Vagina (tissue), 2 donors: Measurements from ENCODE around the gene RASA3. TPM values are rescaled to one million over a fixed set of nuclear protein-coding genes. Genes with fewer than 3 reads are reported as not detected.

Experiments
- DNase-seq, 2 donors: peaks; one replicate each; pipeline ENCODE4 v3.0.0-alpha.2; 2017; ENCODE audit errors: extremely low spot score in 2 of 2
- H3K27ac ChIP-seq: fragments of 200-600 bp; sonication (generic); one replicate; pipeline ENCODE4 v1.5.1; 2019
- H3K27me3 ChIP-seq: fragments of 200-600 bp; sonication (generic); one replicate; pipeline ENCODE4 v1.5.1; 2019
- H3K36me3 ChIP-seq, 2 donors: fragments of 200-600 bp; sonication (generic); one replicate each; pipeline ENCODE4 v1.5.1; 2017 to 2019
- H3K4me1 ChIP-seq: fragments of 200-600 bp; sonication (generic); one replicate; pipeline ENCODE4 v1.5.1; 2019
- H3K4me3 ChIP-seq, 2 donors: fragments of 200-600 bp; sonication (generic); 1 replicate in 1 of 2; 2 replicates in 1 of 2; pipeline ENCODE4 v1.5.1; 2016 to 2019
- H3K9me3 ChIP-seq: fragments of 200-600 bp; sonication (generic); one replicate; pipeline ENCODE4 v1.5.1; 2019
- CTCF ChIP-seq, 3 experiments: fragments of 450-650 bp in 2 of 3; fragments of 200-600 bp in 1 of 3; sonication (generic) in 1 of 3; IDR thresholded peaks; one replicate each; pipeline ENCODE4 v1.5.1; 2017 to 2019; ENCODE audit warnings: antibody characterized with exemption in 3 of 3, mild to moderate bottlenecking in 2 of 3, moderate library complexity in 2 of 3
- POLR2A ChIP-seq, 2 donors: fragments of 450-650 bp; IDR thresholded peaks; one replicate each; pipeline ENCODE4 v1.6.1; 2017; ENCODE audit warnings: antibody characterized with exemption in 2 of 2, mild to moderate bottlenecking in 2 of 2, moderate library complexity in 2 of 2
- POLR2AphosphoS5 ChIP-seq, 2 donors: sonication (generic); formaldehyde crosslinking; IDR thresholded peaks; one replicate each; pipeline ENCODE4 v1.9.0; 2017; ENCODE audit warnings: antibody characterized with exemption in 2 of 2, mild to moderate bottlenecking in 2 of 2, low read depth in 1 of 2; ENCODE audit not compliant: insufficient read depth in 1 of 2
- intact Hi-C: fragments of 100-400 bp; cut with DNase I; formaldehyde crosslinking; loops from one replicate; pipeline ENCODE4 v1.15.1; 2023
- total RNA-seq: library from RNA; depleted of rRNA; stranded (reverse); fragments of >200 nt; gene quantifications from one replicate; pipeline ENCODE4 v1.2.3, GENCODE V29; 2016

The RASA3 gene
- total RNA-seq, 1 donor from 2014 or later: 19.6 TPM

GRCh38 chr13:114049626-114050101, 82.8 kb downstream of the RASA3 start:
- intact Hi-C loops: no loop called here
- no peaks in the 10 kb centered on the region for H3K36me3 ChIP-seq
- H3K27me3 ChIP-seq: no peaks in the 10 kb centered on the region
- H3K4me1 ChIP-seq: peaks cover 24% of the 10 kb centered on the region
- peak overlapping the region; percentile 72 for H3K27ac ChIP-seq
- DNase-seq: no peak
- H3K4me3 ChIP-seq: no peak overlapping the region
- TF ChIP-seq CTCF (IDR thresholded peaks at IDR 0.05) (no peak), POLR2AphosphoS5 (IDR thresholded peaks at IDR 0.05; ENCODE audit: insufficient read depth in 1 of 2, low read depth in 1 of 2) (no peak), POLR2A (IDR thresholded peaks at IDR 0.05) (no peak)
- no peaks in the 10 kb centered on the region for H3K9me3 ChIP-seq

GRCh38 chr13:114049026-114049425, 83.4 kb downstream of the RASA3 start:
- TF ChIP-seq CTCF (IDR thresholded peaks at IDR 0.05) (no peak), POLR2AphosphoS5 (IDR thresholded peaks at IDR 0.05; ENCODE audit: insufficient read depth in 1 of 2, low read depth in 1 of 2) (no peak), POLR2A (IDR thresholded peaks at IDR 0.05) (no peak)

GRCh38 chr13:114048443-114048842, 84.0 kb downstream of the RASA3 start:
- H3K4me3 ChIP-seq: no peak overlapping the region
- H3K27me3 ChIP-seq: no peaks in the 10 kb centered on the region
- DNase-seq: no peak
- TF ChIP-seq POLR2AphosphoS5 (IDR thresholded peaks at IDR 0.05; ENCODE audit: insufficient read depth in 1 of 2, low read depth in 1 of 2): no peak
- TF ChIP-seq POLR2A (IDR thresholded peaks at IDR 0.05): no peak
- TF ChIP-seq CTCF (IDR thresholded peaks at IDR 0.05): no peak
- peaks cover 21% of the 10 kb centered on the region for H3K4me1 ChIP-seq
- no peaks in the 10 kb centered on the region for H3K9me3 ChIP-seq
- peak overlapping the region; percentile 72 for H3K27ac ChIP-seq
- no peaks in the 10 kb centered on the region for H3K36me3 ChIP-seq
- intact Hi-C loops: no loop called here

More at GRCh38 chr13:114049026-114049425, 83.4 kb downstream of the RASA3 start:
- no peaks in the 10 kb centered on the region for H3K9me3 ChIP-seq
- H3K27me3 ChIP-seq: no peaks in the 10 kb centered on the region
- H3K36me3 ChIP-seq: no peaks in the 10 kb centered on the region
- no peak for DNase-seq
- H3K4me1 ChIP-seq: peaks cover 24% of the 10 kb centered on the region
- H3K27ac ChIP-seq: peak overlapping the region; percentile 72
- H3K4me3 ChIP-seq: no peak overlapping the region
- intact Hi-C loops: no loop called here

- no peak for DNase-seq
- Histone ChIP-seq H3K4me3 (no peak overlapping the region), H3K4me1 (peaks cover 21% of the 10 kb centered on the region), H3K27ac (peak overlapping the region; percentile 72), H3K9me3 (no peaks in the 10 kb centered on the region), H3K36me3 (no peaks in the 10 kb centered on the region), H3K27me3 (no peaks in the 10 kb centered on the region)
- intact Hi-C loops: no loop called here
- TF ChIP-seq POLR2A (IDR thresholded peaks at IDR 0.05) (no peak), POLR2AphosphoS5 (IDR thresholded peaks at IDR 0.05; ENCODE audit: insufficient read depth in 1 of 2, low read depth in 1 of 2) (peak in 1 of 2 donors; percentile 39)
Measured at GRCh38 chr13:114047358-114047881, 85.0 kb downstream of the RASA3 start.

GRCh38 chr13:114046431-114046975, 85.9 kb downstream of the RASA3 start:
- DNase-seq: no peak
- peak overlapping the region; percentile 72 for H3K27ac ChIP-seq
- no peaks in the 10 kb centered on the region for H3K36me3 ChIP-seq
- peaks cover 24% of the 10 kb centered on the region for H3K4me1 ChIP-seq
- intact Hi-C loops: no loop called here
- H3K27me3 ChIP-seq: no peaks in the 10 kb centered on the region
- TF ChIP-seq POLR2AphosphoS5 (IDR thresholded peaks at IDR 0.05; ENCODE audit: insufficient read depth in 1 of 2, low read depth in 1 of 2): no peak
- no peak overlapping the region for H3K4me3 ChIP-seq
- H3K9me3 ChIP-seq: no peaks in the 10 kb centered on the region

GRCh38 chr13:114045113-114045735, 87.2 kb downstream of the RASA3 start:
- no peak overlapping the region for H3K4me3 ChIP-seq
- H3K9me3 ChIP-seq: no peaks in the 10 kb centered on the region
- TF ChIP-seq CTCF (IDR thresholded peaks at IDR 0.05) (no peak), POLR2AphosphoS5 (IDR thresholded peaks at IDR 0.05; ENCODE audit: insufficient read depth in 1 of 2, low read depth in 1 of 2) (no peak), POLR2A (IDR thresholded peaks at IDR 0.05) (no peak)
- DNase-seq: no peak
- no peaks in the 10 kb centered on the region for H3K27me3 ChIP-seq
- intact Hi-C loops: no loop called here
- H3K27ac ChIP-seq: peak overlapping the region; percentile 72
- H3K4me1 ChIP-seq: peaks cover 24% of the 10 kb centered on the region
- no peaks in the 10 kb centered on the region for H3K36me3 ChIP-seq
